GM12892 (cell line): Measurements from ENCODE around the gene PRKAR1B.

Experiments
- DNase-seq: peaks from one replicate; pipeline ENCODE4 v3.0.0; 2011; ENCODE audit not compliant: insufficient read length
- FAIRE-seq: peaks from 2 replicates; lab custom pipeline; 2011; peaks lifted over from hg19 to GRCh38; lab: Jason Lieb, UNC
- POLR2A ChIP-seq: IDR thresholded peaks from 2 replicates; pipeline ENCODE4 v1.6.1; 2011; ENCODE audit warnings: low read depth, low read length, control low read depth
- POLR2AphosphoS5 ChIP-seq: IDR thresholded peaks from 2 replicates; pipeline ENCODE4 v1.6.1; 2011; ENCODE audit warnings: low read depth, low read length, control low read depth
- TAF1 ChIP-seq: IDR thresholded peaks from 2 replicates; pipeline ENCODE4 v1.6.1; 2011; ENCODE audit warnings: low read depth, mild to moderate bottlenecking, control low read depth, low read length, borderline replicate concordance

Gene PRKAR1B

DNA sequence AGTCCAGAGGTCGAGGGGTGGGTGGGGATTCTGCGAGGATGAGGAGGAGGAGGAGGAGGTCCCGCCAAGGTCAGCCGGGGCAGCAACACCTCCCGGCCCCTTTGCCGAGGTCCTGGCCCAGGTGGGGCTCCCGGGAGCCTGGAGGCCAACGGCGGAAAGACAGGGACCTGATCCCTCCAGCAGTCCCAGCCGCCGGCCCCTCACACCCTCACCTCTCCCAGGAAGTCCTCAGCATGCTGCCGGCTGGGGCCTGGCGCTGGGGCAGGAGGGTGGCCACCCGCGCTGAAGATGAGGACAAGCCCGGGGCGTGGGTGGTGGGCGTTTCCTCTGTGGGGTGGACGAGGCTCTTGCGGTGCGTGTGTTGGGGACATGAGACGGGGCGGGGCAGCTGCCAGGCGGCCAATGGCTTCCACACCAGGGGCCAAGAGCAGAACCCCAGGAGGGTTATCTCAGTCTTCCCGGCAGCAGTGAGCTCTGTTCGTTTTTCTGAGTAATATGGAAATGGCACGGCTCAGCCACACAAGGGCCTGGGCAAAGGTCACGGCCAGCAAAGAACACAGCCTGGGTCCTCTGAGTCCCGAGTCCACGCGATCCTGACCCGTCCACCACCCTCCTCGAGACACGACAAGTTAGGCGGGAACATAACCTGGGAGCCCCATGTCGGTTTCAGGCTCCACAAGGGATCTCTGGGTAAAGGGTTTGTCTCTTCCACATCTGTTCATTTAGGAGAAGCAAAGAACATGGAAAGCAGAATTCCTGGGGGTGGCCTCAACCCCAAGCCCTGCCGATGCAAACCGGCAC, 124.5 kb downstream of the PRKAR1B start:
- FAIRE-seq (no peak), DNase-seq (no peak)
- TF ChIP-seq POLR2AphosphoS5: peak; percentile 49
- peak; percentile 59 for TF ChIP-seq POLR2A
- no peak for TF ChIP-seq TAF1

DNA sequence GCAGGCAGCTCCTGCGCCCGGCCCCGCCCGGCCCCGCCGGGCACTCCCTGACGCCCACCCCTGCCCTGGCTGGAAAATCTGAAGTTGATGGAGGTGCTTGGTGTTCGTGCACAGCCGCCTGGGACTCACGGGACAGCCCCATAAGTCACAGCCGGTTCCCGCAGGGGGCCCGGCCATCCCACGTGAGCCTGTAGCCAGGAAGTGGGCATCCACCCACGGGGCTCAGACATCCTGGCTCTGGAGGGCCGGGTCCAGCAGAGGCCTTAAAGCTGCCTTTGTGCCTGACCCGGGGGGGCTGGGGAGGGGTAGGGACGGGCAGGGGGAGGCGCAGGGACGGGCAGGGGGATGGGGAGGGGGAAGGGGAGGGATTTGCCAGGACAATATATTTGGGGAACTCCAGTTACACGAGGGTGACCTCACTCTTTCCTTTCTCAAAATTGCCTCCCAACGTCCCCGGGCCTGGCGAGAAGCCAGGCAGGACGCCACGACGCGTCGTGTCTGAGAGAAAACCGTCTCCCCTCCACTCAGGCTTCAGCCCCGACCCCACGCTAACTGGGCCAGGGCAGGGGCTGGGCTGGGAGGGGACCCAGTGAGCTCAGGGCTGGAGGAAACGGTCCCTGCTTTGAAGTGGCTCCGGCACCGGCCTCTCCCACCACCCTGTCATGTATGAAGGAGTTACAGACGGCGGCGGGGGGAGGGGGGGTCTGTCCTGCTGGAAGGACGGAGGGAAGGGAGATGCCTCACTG, 125.3 kb downstream of the PRKAR1B start:
- DNase-seq (peak; percentile 63), FAIRE-seq (peak; percentile 93)
- TF ChIP-seq POLR2AphosphoS5 (no peak), TAF1 (0 out of 2 replicates have a peak, but pooled peaks have one; percentile 19), POLR2A (no peak; the same call in 1 of the 2 replicates)

DNA sequence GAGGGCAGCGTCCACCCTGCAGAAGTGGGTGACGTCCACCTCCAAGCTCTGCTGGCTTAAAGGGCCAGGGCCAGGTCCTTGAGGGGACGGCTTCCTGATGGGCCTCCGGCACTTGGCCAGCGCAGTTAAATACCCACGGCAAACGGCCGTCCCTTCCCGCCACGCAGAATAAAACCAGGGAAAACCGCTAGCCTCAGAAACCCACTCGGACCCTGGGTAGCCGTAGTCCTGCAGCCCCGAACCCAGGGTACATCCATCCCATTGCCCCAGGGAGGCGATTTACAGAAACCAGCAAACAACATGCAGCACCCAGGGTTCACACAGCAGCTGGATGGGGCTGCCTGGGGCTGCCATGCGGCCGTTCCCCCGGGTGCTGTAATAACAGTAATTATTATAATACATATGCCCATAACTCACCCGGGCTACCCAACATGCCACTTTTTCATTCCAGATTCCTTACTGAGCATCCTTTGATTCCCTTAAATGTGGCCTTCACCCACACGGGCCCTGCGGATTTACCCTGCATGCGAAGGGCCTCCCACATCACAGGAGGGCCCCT, 126.0 kb downstream of the PRKAR1B start:
- FAIRE-seq (no peak), DNase-seq (no peak)
- TF ChIP-seq POLR2AphosphoS5 (no peak), TAF1 (no peak), POLR2A (no peak)

DNA sequence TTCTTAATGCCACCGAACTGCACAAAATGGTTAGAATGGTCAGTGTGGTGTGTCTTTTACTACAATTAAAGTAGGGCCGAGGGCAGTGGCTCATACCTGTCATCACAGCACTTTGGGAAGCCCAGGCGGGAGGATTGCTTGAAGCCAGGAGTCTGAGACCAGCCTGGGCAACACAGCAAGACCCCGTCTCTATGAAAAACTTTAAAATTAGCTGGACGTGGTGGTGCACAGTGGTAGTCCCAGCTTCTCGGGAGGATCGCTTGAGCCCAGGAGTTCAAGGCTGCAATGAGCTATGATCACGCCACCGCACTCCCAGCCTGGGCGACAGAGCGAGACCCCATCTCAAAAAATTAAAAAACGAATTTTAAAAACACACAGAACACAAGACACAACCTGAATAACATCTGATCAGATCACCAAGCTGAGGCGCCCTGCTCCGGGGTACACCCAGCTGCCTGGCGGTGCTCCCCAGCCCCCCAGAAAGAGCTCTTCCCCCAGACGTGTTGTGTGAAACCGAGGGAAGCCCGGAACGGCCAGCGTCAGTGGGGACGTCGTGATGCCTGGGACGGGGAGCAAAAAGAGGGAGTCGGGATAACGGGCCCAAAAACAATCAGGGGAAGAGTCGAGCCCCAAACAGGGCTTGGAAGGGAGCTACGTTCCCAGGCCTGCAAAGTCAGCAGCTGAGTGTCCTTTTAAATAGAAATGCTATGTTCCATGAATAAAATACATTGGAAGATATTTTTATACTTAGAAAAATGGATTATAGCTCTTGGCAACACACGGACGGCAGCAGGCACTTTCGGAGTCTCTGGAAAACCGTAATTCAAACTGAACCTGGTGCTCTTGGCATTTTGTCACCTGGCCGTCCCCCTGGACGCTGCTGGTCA, 126.7 kb downstream of the PRKAR1B start:
- DNase-seq (no peak), FAIRE-seq (no peak)
- TF ChIP-seq POLR2A (no peak), TAF1 (no peak), POLR2AphosphoS5 (no peak)

DNA sequence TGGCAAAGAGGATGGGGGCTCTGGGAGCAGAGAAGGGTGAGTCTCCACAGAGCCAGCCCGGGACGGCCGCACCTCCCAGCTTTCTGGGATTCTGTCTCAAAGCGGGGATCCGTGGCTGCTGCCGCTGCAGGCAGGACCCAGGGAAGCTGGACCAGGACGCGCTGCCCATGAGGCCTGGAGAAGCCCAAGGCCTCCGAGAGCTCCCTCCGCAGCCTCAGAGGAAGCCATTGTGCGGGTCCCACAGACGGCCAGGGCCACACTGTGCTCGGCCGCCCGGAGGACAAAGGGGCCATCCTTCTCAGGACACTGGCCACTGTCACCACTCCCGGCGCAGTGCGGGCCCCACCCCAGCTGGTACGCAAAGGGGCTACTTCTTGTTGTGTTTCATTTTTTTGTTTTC, 128.2 kb downstream of the PRKAR1B start:
- TF ChIP-seq POLR2A: no peak
- TF ChIP-seq TAF1: no peak
- no peak for TF ChIP-seq POLR2AphosphoS5
- FAIRE-seq (no peak), DNase-seq (no peak)

DNA sequence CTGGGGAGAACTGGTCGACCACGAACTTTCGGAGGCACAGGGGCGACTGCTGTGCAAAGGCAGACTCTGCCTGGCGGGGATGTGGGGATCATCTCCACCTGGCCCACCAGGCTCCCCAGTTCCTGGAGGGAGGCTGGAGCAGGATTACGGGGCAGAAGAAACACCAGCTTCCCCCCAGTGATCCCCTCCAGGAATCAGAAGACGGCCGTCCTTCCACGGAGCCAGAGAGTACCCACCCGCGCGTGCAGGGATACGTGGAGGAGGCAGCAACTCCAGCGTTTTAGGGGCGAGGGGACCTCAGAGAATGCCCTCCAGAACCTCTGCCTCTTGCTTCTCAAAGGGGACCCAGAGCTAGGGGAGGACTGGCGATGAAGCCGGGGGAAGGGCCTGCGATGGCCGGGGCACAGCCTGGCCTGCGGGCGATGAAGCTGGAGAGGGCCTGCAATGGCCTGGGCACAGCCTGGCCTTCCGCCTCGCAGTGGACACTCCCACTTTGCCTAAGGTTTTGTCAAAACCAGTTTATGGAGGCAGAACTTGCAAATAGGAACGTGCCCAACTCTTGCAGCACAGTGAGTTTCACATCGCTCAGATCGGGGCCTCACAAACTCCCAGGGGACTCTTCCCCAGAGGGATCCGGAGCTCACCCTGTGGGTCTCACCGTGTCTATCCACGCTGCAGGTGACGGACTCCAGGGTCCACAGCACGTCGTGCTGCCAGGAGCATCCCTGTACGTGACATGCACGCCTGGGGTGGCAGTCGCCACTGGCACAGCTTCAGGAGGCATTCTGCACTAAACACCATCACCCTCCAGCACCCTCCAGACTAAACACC, 129.5 kb downstream of the PRKAR1B start:
- no peak for TF ChIP-seq POLR2A
- no peak for FAIRE-seq

DNA sequence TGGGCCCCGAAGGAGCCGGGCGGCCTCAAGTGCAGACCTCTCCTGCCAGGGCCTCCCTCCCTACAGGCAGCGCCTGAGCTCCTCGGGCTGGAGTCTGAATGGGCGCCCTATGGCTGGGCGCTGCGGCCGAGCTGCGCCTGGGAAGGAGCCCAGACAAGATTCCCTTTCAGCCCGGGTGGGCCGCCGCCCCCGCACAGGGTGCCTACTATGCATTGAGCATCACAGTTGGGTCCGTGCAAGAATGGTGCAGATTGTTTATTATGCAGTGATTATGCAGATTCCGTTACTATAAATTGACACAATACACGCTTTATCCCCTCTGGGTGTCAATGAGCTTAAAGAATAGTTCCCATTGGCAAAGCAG, 130.3 kb downstream of the PRKAR1B start:
- FAIRE-seq: no peak
- TF ChIP-seq POLR2A (no peak), TAF1 (no peak)
- no peak for DNase-seq

More for the DNA sequence above, 129.5 kb downstream of the PRKAR1B start:
- no peak for DNase-seq

DNA sequence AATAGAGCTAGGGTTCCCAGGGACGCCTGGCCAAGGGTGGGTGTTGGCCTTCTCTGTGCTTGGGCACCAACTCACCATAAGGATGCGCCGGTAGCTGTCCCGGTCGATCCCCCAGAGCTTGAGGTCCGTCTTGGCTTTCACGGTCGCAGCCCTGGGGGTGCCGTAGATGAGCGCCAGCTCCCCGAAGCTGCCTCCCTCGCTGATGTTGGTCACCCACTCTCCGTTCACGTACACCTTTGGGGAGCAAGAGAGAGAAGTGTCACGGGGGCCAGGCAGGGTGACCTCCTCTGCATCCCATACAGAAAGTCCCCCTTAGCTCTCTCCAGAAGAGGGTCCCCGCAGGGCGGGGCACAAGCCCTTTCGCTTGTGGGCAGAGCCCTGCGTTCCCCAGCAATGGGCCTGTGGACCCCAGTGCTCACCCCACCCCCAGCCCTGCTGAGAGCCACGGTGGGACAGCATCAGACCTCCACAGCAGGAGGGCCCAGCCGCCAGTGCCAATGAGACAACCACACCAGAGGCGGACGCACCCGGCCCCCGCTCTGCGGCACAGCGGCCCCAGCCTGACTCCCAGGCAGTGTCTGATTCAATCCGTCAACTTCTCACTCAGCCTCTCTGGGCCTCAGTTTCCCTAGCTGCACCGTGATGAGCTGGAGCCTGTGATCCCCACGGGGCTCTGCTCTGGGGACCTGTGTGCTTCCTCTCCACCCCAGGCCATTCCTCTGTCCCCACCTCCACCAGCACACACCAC, 130.8 kb downstream of the PRKAR1B start:
- DNase-seq (no peak), FAIRE-seq (no peak)
- TF ChIP-seq POLR2A: no peak
- TF ChIP-seq TAF1: no peak
- no peak for TF ChIP-seq POLR2AphosphoS5

DNA sequence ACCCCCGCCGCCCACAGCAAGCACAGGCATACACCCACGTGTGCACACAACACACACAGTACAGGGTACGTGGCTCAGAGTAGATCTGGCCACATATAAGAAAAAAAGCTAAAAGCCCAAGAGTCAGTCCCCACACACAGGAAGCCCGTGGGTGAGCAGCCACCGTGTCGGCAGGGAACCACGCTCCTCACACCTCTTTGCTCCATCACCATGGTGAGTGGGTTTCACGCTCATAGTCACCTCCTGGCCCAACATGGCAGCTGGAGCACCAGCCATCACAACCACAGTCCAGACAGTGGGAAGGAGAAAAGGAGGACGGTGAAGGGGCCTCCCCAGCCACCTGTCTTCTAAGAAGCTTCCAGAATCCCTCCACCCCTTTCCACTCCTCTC, 131.5 kb downstream of the PRKAR1B start:
- no peak for TF ChIP-seq TAF1
- no peak for TF ChIP-seq POLR2A
- no peak for TF ChIP-seq POLR2AphosphoS5
- FAIRE-seq (no peak), DNase-seq (no peak)
